Tibial nerve (tissue), 4 donors: ENCODE results near the gene COL4A1.
"Not testable (repeated sequence)": the region's sequence is repeated elsewhere in the genome, so short reads cannot be mapped to it uniquely, and the experiment has no call there.

ENCODE experiments used
- CTCF ChIP-seq, 5 experiments: fragments of 200-600 bp in 3 of 5; fragments of 450-650 bp in 2 of 5; sonication (generic) in 3 of 5; IDR thresholded peaks; one replicate each; pipeline ENCODE4 v1.5.1; 2016 to 2019; ENCODE audit warnings: antibody characterized with exemption in 5 of 5, mild to moderate bottlenecking in 3 of 5, moderate library complexity in 2 of 5
- EP300 ChIP-seq, 2 donors: sonication (generic); formaldehyde crosslinking; IDR thresholded peaks; one replicate each; pipeline ENCODE4 v1.6.1; 2017; ENCODE audit warnings: antibody characterized with exemption in 2 of 2, mild to moderate bottlenecking in 1 of 2

DNA sequence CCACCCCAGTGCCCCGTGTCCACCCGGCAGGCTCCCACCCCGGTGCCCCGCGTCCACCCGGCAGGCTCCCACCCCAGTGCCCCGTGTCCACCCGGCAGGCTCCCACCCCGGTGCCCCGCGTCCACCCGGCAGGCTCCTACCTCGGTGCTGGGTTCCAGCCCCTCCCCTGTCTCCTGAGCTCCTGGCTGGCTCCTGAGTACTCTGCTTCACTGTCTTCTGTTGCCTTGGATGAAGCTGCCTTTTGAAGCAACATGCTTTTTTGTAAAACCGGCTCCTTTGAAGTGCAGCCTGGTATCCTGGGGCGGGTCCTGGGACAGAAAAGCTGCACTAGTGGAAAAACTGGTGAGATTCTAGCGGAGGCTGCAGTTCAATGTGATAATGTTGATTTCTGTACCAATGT lies 6.8 kb upstream of the COL4A1 start:
- not testable (repeated sequence) for TF ChIP-seq CTCF, EP300 (IDR thresholded peaks at IDR 0.05)
